Neural crest cell (in vitro differentiated cells): ENCODE data around the gene ADAM17. TPM values are rescaled to one million over a fixed set of nuclear protein-coding genes. Genes with fewer than 3 reads are reported as not detected.

Source experiments
- DNase-seq: peaks from one replicate; pipeline ENCODE4 v3.0.0; 2021; ENCODE audit warnings: low read depth, mixed read lengths, low spot score
- H3K27ac Mint-ChIP-seq: one replicate; pipeline ENCODE4 v1.8.0; 2021; ENCODE audit warnings: mild to moderate bottlenecking, mixed read lengths; ENCODE audit not compliant: unreplicated experiment
- H3K27me3 Mint-ChIP-seq: 2 replicates; pipeline ENCODE4 v1.8.0; 2021; ENCODE audit warnings: low read depth, mild to moderate bottlenecking, mixed read lengths
- H3K36me3 Mint-ChIP-seq: 2 replicates; pipeline ENCODE4 v1.8.0; 2021; ENCODE audit warnings: low read depth, mild to moderate bottlenecking, mixed read lengths
- H3K4me1 Mint-ChIP-seq: 2 replicates; pipeline ENCODE4 v1.8.0; 2021; ENCODE audit warnings: mixed read lengths
- H3K4me3 Mint-ChIP-seq: one replicate; pipeline ENCODE4 v1.8.0; 2021; ENCODE audit warnings: mild to moderate bottlenecking, mixed read lengths
- H3K9me3 Mint-ChIP-seq: 2 replicates; pipeline ENCODE4 v1.8.0; 2021; ENCODE audit warnings: mixed read lengths
- CTCF ChIP-seq: fragments of 200-600 bp; sonication (generic); conservative IDR thresholded peaks from 2 replicates; pipeline ENCODE4 v1.5.0; 2021; ENCODE audit warnings: antibody characterized with exemption, mild to moderate bottlenecking
- long read RNA-seq: library from polyadenylated mRNA; unstranded; transcript quantifications from one replicate; pipeline ENCODE4 v2.0.0, GENCODE V29; 2020
- total RNA-seq: library from RNA; stranded (reverse); gene quantifications from 2 replicates; pipeline ENCODE4 v1.2.1, GENCODE V29; 2021

ADAM17 gene
- 39.6 and 39.9 TPM in 2 replicates for total RNA-seq
- long read RNA-seq, full-length matches to known transcripts, result 80 of 118 reads
- long read RNA-seq, partial matches to known transcripts, result 12 of 118 reads
- long read RNA-seq, other reads (novel, unspliced or antisense), result 26 of 118 reads

GRCh38 chr2:9555297-9556120 lies at the start of gene ADAM17:
TSS of gene ADAM17 (minus strand) at chr2:9555830. CDS start at chr2:9555605, 225 bp downstream.
- peaks cover 7% of the 10 kb centered on the region for H3K36me3 Mint-ChIP-seq
- peaks cover 44% of the 10 kb centered on the region for H3K4me1 Mint-ChIP-seq
- H3K9me3 Mint-ChIP-seq, result no peaks in the 10 kb centered on the region
- peak; percentile 94 for DNase-seq
- no peaks in the 10 kb centered on the region for H3K27me3 Mint-ChIP-seq
- peak within 1 kb of the TSS; percentile 94 for H3K4me3 Mint-ChIP-seq
- peak within 1 kb of the TSS; percentile 99 for H3K27ac Mint-ChIP-seq
- peak; percentile 63 for TF ChIP-seq CTCF

- no peaks in the 10 kb centered on the region for H3K27me3 Mint-ChIP-seq
- no peak for TF ChIP-seq CTCF
- H3K9me3 Mint-ChIP-seq, result peaks cover 12% of the 10 kb centered on the region
- peaks cover 51% of the 10 kb centered on the region for H3K36me3 Mint-ChIP-seq
- no peak for DNase-seq
- no peak overlapping the region for H3K4me3 Mint-ChIP-seq
- H3K27ac Mint-ChIP-seq, result no peak overlapping the region
- H3K4me1 Mint-ChIP-seq, result peaks cover 8% of the 10 kb centered on the region
Observed at GRCh38 chr2:9602412-9602811, 46.8 kb upstream of the ADAM17 start.

- H3K36me3 Mint-ChIP-seq, result peaks cover 53% of the 10 kb centered on the region
- peaks cover 11% of the 10 kb centered on the region for H3K4me1 Mint-ChIP-seq
- H3K9me3 Mint-ChIP-seq, result peaks cover 12% of the 10 kb centered on the region
- no peak for DNase-seq
- no peak overlapping the region for H3K4me3 Mint-ChIP-seq
- no peaks in the 10 kb centered on the region for H3K27me3 Mint-ChIP-seq
- TF ChIP-seq CTCF, result no peak
- no peak overlapping the region for H3K27ac Mint-ChIP-seq
Observed at GRCh38 chr2:9601397-9601796, 45.8 kb upstream of the ADAM17 start.

GRCh38 chr2:9599430-9599829 lies 43.8 kb upstream of the ADAM17 start:
- Mint-ChIP-seq H3K4me3 (no peak overlapping the region), H3K27me3 (no peaks in the 10 kb centered on the region), H3K9me3 (peaks cover 9% of the 10 kb centered on the region), H3K4me1 (peaks cover 20% of the 10 kb centered on the region), H3K27ac (no peak overlapping the region), H3K36me3 (peaks cover 50% of the 10 kb centered on the region)
- no peak for TF ChIP-seq CTCF
- DNase-seq, result no peak

GRCh38 chr2:9596621-9597311 lies 41.1 kb upstream of the ADAM17 start:
- Mint-ChIP-seq H3K27me3 (no peaks in the 10 kb centered on the region), H3K36me3 (peaks cover 40% of the 10 kb centered on the region), H3K4me1 (peaks cover 21% of the 10 kb centered on the region), H3K9me3 (peaks cover 9% of the 10 kb centered on the region), H3K4me3 (no peak overlapping the region), H3K27ac (no peak overlapping the region)
- TF ChIP-seq CTCF, result no peak
- no peak for DNase-seq
